ENCODE measurements around the gene CHP2. TPM values are rescaled to one million over a fixed set of nuclear protein-coding genes. Genes with fewer than 3 reads are reported as not detected.

The CHP2 gene
- total RNA-seq, 3 donors from 2014 or later = 0.16 to 0.33 TPM; not detected in 1

- Histone ChIP-seq H3K4me3 (no peak overlapping the region), H3K36me3 (no peaks in the 10 kb centered on the region), H3K9me3 (no peaks in the 10 kb centered on the region), H3K4me1 (no peaks in the 10 kb centered on the region), H3K27me3 (no peaks in the 10 kb centered on the region), H3K27ac (no peak overlapping the region)
- intact Hi-C loops (cut with DNase I; ENCODE audit: low total_unique reads) = no loop called here
- DNase-seq (ENCODE audit: low spot score in 2 of 2) = no peak
- TF ChIP-seq POLR2A (IDR thresholded peaks at IDR 0.05) = no peak
These were observed 16.8 kb downstream of the CHP2 start for GRCh38 chr16:23771642-23772041.

DNA sequence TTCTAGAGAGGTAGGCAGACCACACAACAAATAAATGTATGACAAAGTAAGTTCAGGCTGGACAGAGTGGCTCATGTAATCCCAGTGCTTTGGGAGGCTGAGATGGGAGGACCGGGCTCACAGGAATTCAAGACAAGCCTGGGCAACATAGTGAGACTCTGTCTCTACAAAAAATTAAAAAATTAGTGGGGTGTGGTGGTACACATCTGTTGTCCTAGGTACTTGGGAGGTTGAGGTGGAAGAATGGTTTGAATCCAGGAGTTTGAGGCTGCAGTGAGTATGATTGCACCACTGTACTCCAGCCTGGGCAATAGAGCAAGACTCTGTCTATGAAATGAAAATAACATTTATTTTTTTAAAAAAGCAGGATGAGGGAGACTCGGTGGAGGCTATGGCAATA, 18.5 kb downstream of the CHP2 start:
- no peaks in the 10 kb centered on the region for H3K4me1 ChIP-seq
- no peaks in the 10 kb centered on the region for H3K9me3 ChIP-seq
- no peak overlapping the region for H3K27ac ChIP-seq
- H3K4me3 ChIP-seq = no peak overlapping the region
- H3K27me3 ChIP-seq = no peaks in the 10 kb centered on the region
- TF ChIP-seq POLR2AphosphoS5 (IDR thresholded peaks at IDR 0.05) (no peak), CTCF (IDR thresholded peaks at IDR 0.05) (no peak), POLR2A (IDR thresholded peaks at IDR 0.05) (no peak)
- no peaks in the 10 kb centered on the region for H3K36me3 ChIP-seq
- DNase-seq (ENCODE audit: low spot score in 2 of 2) = no peak
- intact Hi-C loops (cut with DNase I; ENCODE audit: low total_unique reads) = no loop called here

DNA sequence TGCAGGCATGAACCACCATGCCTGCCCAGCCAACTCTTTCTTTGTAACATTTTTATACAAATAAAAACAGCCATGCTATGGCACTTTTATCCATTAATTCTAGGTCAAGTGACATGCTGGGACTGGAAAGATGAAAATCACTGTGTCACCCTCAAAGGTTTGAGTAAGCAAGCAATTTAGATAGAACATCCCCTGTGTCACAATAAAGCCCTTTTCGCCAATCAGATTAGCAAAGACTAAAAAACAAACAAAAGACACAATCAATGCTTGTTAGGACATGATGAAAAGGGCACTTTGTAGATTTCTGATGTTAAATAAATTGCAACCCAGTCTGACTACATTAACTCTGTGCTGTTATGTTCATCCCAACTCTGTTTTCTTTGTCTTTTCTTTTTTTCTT, 26.4 kb downstream of the CHP2 start:
- TF ChIP-seq CTCF (IDR thresholded peaks at IDR 0.05) = no peak
- TF ChIP-seq POLR2A (IDR thresholded peaks at IDR 0.05) = no peak
- TF ChIP-seq POLR2AphosphoS5 (IDR thresholded peaks at IDR 0.05) = no peak
- no peaks in the 10 kb centered on the region for H3K9me3 ChIP-seq

GRCh38 chr16:23784811-23785447, 30.1 kb downstream of the CHP2 start:
- Histone ChIP-seq H3K36me3 (no peaks in the 10 kb centered on the region), H3K4me3 (no peak overlapping the region), H3K27ac (no peak overlapping the region), H3K9me3 (no peaks in the 10 kb centered on the region), H3K4me1 (no peaks in the 10 kb centered on the region), H3K27me3 (peaks cover 0 to 5% of the 10 kb centered on the region in 2 donors)
- no peak for DNase-seq (ENCODE audit: low spot score in 2 of 2)
- intact Hi-C loops (cut with DNase I; ENCODE audit: low total_unique reads) = no loop called here
- TF ChIP-seq POLR2AphosphoS5 (IDR thresholded peaks at IDR 0.05) = no peak

More for the DNA sequence above, 26.4 kb downstream of the CHP2 start:
- Histone ChIP-seq H3K27me3 (peaks cover 0 to 5% of the 10 kb centered on the region in 2 donors), H3K27ac (no peak overlapping the region), H3K36me3 (no peaks in the 10 kb centered on the region), H3K4me3 (no peak overlapping the region), H3K4me1 (no peaks in the 10 kb centered on the region)
- no peak for DNase-seq (ENCODE audit: low spot score in 2 of 2)
- intact Hi-C loops (cut with DNase I; ENCODE audit: low total_unique reads) = no loop called here

- H3K4me3 ChIP-seq = no peak overlapping the region
- intact Hi-C loops (cut with DNase I; ENCODE audit: low total_unique reads) = no loop called here
These were observed 31.0 kb downstream of the CHP2 start for GRCh38 chr16:23785842-23786241.

More at GRCh38 chr16:23785842-23786241, 31.0 kb downstream of the CHP2 start:
- peaks cover 0 to 5% of the 10 kb centered on the region in 2 donors for H3K27me3 ChIP-seq
- TF ChIP-seq POLR2AphosphoS5 (IDR thresholded peaks at IDR 0.05) (no peak), POLR2A (IDR thresholded peaks at IDR 0.05) (no peak), CTCF (IDR thresholded peaks at IDR 0.05) (no peak)
- no peaks in the 10 kb centered on the region for H3K9me3 ChIP-seq
- no peaks in the 10 kb centered on the region for H3K36me3 ChIP-seq
- no peak overlapping the region for H3K27ac ChIP-seq
- no peak for DNase-seq (ENCODE audit: low spot score in 2 of 2)
- no peaks in the 10 kb centered on the region for H3K4me1 ChIP-seq
